RKO (cell line): ENCODE measurements around the gene TDRKH.

Experiments
- DNase-seq: peaks from one replicate; pipeline ENCODE4 v3.0.0-alpha.2; 2016; ENCODE audit warnings: low spot score

Gene TDRKH, protein sequence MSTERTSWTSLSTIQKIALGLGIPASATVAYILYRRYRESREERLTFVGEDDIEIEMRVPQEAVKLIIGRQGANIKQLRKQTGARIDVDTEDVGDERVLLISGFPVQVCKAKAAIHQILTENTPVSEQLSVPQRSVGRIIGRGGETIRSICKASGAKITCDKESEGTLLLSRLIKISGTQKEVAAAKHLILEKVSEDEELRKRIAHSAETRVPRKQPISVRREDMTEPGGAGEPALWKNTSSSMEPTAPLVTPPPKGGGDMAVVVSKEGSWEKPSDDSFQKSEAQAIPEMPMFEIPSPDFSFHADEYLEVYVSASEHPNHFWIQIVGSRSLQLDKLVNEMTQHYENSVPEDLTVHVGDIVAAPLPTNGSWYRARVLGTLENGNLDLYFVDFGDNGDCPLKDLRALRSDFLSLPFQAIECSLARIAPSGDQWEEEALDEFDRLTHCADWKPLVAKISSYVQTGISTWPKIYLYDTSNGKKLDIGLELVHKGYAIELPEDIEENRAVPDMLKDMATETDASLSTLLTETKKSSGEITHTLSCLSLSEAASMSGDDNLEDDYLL

DNA sequence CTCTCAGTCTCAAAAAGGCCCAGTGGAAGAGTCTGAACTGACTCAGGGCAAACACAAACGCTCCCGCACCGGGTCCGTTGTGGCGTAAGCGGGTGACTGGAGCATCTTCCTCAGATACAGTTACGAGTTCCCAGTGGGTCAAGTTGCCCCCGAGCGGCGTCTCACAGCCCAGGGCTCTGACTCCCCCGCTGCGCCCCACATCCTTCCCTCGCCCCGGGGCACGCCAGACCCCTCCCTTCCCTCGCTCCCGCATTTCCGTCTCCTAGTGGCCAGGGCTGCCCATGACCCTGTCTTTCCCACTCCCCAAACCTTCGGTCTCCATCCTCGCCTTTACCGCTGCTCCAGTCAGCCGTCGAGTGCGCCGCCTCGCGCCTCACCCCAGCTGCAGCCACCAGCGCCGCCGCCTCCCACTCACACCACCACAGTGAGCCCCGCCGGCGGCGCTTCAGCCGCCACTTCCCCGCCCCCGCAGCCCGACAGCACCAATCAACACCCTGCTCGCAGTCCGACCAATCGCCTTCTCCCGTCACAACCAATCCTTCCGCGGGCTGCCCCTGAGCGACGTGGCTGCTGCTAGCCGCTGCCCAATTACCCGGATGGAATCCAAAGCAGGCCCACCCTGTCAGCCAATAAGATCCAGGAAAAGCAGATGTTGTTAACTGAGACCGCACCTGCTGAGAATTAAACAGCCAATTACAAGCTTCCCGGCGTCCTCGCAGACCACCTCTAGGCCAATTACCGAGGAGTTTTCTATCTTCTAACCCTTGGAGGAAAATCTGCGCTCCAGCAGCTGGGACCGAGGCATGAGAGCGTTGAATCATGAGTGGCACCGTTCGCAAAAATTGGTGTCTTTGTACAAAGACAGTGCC lies at the start of gene TDRKH:
Gene TDRKH, minus strand, starts transcription at position 430 of the 869 bp plus-strand sequence. CDS start 7,478 bp downstream, outside the sequence.
- peak; percentile 100 for DNase-seq

GRCh38 chr1:151839457-151840403 lies 49.4 kb upstream of the TDRKH start, which contains the start of gene C2CD4D:
Gene C2CD4D, minus strand, starts transcription at chr1:151839820. Its CDS starts 831 bp downstream, at chr1:151838989.
- no peak for DNase-seq

DNA sequence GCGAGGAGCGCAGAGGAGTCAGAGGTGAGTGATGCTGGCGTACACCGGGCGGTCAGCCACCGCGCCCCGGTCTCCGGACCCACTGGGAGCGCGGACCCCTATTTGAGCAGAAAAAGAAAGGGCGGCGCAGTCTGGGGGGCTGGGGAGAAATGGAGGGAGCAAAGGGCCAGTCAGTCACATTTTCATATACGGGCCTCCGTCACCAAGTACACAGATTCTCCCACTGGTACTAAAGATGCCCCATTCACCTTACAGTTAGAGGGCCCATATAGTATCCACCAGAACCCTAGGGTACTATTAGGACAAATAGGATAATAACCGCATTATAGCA lies 48.7 kb upstream of the TDRKH start:
- DNase-seq, result no peak

DNA sequence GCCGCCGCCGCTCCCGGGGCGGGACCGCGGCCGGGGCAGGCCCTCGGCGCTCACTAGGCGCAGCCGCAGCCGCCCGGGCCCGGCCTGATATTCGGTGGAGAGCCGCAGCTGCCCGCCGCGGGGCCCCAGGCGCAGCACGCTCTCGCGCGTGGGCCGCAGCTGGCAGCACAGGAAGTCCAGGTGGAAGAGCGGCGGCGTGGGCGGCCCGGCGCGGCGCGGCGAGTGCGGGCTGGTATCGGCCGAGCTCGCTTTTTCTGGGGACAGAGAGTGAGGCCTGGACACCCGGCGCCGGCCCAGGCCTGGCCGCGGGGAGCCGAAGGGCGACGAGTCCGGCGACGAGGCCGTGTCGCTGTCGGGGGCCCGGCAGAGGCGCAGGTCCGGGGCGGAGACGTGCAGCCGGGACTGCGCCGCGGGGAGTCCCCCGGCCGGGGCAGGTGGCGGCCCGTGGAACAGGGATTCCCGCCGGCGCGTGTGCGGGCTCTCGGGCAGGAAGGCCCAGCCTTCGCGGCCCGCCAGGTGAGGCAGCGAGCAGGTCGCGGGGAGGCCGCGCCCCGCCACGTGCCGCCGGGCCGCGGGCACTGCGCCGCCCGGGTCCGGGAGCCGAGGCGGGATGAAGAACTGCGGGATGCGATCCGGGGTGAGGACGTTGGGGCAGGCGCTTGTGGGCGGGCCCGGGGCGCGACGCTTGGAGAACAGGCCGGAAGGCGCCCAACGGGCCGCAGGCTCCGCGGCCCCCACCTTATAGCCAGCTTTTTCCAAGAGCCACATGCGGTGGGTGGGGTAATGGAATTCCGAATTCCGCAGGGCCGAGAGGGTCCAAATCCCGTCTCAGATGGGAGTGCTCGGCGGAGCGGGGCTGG lies 48.2 kb upstream of the TDRKH start:
- DNase-seq, result no peak

DNA sequence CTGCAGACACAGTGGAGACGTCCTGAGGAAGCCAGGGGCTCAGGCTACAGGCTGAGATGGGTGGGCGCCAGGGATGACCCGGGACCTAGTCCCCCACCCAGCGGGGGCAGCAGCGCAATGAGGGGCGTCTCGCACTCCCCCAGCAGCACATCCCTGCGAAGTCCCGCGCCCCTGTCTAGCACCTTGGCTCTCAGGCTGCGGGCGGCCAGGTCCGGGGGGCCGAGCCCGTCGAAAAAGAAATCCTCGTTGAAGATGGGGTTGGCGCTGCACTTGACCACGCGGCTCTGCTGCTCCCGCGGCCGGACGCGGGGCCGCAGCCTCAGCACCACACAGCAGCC lies 47.6 kb upstream of the TDRKH start:
- no peak for DNase-seq

DNA sequence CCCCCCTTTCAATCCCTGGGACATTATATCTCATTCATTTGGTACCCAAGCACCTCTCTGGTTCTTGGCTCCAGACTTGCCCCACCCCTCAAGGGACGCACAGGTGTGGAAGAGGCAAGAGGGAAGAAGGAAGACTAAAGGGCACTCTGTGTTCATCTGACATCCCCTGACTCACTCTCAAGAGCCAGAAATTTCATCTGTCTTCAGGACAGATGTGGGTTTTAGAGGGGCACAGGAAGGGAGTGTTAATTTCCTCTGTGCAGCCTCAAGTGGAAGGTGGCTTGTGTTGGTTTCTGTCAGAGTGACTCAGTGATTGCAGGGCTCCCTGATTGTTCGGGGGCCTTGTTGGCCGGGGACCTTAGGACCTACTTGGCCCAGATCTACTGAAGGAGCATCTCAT lies 46.9 kb upstream of the TDRKH start:
- no peak for DNase-seq

DNA sequence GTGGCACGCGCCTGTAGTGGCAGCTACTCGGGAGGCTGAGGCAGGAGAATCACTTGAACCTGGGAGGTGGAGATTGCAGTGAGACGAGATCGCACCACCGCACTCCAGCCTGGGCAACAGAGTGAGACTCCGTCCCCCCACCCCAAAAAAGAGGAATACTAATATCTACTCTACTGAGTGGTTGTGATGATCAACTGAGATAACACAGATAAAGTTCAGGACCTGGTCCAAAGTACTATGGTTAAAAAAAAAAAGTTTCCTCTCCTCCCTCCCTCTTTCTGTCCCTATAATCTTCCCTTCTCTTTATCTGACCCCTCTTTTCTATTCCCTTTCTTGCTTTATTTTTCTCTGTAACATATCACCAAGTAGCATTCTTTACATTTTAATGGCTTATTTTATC lies 45.3 kb upstream of the TDRKH start:
- no peak for DNase-seq

GRCh38 chr1:151834239-151834638 lies 43.9 kb upstream of the TDRKH start:
- DNase-seq, result no peak

DNA sequence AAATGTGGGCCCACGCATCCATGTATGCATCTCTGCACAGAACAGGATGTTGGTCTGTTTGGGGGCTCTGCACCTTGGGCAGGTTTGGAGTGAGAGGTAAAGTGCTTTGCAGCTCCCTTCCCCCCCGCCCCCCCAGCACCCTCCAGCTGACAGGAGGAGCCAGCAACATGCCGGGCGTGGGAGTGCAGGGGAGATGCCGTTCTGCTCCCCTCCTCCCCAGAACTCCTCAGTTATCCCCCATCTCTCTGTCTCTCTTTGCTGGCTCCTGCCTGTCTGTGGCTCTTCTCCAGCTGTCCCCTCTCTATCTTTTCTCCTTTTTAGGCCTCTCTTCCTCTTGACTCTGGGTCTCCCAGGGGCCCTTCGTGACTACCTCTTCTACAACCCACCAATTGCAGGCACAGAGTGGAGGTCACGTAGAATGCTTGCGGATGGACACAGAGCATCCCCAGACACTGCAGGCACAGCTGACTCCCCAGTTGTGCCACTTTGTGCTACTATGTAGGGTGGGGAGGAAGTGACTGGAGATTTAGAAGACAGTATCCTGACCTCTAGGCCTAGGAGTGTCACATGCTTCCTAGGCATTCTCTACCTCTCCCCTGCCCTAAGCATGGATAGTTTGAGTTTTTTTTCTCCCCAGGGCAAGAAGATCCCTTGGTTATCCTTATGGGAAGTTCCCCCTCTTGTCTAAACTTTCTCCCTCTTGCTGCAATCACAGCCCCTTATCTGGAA lies 43.0 kb upstream of the TDRKH start:
- no peak for DNase-seq

DNA sequence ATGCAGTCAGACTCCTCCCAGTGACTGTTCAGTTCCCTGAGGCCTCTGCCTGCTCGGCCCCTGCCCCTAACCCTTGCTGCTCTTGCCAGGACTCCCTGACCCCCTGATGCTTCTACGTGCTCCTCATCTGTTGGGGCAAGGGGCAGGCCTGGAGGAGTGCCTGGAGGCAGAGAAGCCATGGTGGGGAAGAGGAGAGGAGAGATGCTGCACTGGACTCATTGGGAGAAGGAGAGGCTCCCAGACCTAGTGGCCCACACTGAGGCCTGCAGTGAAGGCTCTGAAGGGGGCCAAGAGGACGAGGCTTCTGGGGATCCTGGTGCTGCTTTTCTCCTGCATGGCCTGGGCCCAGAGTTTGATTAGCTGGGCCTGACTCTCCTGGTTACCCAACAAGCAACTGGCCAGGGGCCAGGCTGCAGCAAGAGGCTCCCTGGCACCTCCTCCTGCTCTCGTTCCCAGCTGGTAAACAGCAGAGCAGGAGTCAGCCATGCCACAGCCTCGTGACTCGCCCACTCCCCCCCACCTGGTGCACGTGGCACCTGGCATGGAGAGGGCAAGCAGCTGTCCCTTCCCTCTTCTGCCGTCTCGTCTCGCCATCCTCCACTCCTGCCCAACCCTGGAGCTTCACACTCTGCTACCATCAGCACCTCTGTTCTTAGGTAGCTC lies 42.1 kb upstream of the TDRKH start:
- peak; percentile 18 for DNase-seq

DNA sequence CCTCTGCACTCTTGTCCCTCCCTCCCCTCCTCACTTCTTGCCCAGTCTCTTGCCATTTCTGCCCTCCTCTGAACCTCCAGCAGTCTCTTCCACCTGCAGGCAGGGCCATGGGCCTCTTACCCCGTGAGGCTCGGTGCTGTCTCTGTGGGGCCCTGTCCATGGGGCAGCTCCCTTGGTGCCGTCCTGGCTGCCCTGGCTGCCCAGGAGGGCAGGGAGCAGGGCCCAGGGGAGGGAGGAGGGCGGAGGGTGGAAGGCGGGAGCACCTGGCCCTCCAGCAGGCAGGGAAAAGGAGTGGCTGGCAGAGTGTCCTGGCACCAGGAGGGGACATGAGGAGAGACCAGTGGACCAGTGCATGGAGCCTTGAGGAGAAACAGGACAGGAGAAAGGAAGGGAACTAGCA lies 41.3 kb upstream of the TDRKH start, which contains the start of gene RORC:
Gene RORC, minus strand, starts transcription at position 198 of the 400 bp plus-strand sequence. Its CDS starts 38 bp downstream, at position 160.
- DNase-seq, result no peak

GRCh38 chr1:151831256-151831591 lies 40.9 kb upstream of the TDRKH start:
- DNase-seq, result no peak

DNA sequence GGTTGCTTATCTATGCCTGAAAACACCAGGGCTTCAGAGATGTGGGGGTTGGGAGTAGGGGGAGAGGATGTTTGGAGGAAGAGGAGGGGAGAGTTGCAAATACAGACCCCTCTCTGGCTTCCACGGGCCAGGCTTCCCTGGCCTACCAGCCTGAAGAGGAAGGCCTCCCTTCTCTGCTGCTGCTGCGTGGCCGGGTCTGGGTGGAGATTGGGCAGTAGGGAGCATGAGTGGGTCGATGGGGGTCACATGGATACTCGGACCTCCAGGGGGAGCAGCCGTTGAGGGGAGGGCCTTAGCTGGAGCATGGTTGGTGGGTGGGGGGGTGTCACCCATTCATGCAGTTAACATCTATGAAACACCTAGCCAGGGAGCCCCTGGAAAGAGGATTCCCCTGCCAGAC lies 39.8 kb upstream of the TDRKH start:
- DNase-seq, result no peak

GRCh38 chr1:151829352-151830046 lies 39.2 kb upstream of the TDRKH start:
- no peak for DNase-seq

- no peak for DNase-seq
These were observed 38.6 kb upstream of the TDRKH start for GRCh38 chr1:151828921-151829320.

- DNase-seq, result no peak
These were observed 37.6 kb upstream of the TDRKH start for GRCh38 chr1:151827853-151828252.

DNA sequence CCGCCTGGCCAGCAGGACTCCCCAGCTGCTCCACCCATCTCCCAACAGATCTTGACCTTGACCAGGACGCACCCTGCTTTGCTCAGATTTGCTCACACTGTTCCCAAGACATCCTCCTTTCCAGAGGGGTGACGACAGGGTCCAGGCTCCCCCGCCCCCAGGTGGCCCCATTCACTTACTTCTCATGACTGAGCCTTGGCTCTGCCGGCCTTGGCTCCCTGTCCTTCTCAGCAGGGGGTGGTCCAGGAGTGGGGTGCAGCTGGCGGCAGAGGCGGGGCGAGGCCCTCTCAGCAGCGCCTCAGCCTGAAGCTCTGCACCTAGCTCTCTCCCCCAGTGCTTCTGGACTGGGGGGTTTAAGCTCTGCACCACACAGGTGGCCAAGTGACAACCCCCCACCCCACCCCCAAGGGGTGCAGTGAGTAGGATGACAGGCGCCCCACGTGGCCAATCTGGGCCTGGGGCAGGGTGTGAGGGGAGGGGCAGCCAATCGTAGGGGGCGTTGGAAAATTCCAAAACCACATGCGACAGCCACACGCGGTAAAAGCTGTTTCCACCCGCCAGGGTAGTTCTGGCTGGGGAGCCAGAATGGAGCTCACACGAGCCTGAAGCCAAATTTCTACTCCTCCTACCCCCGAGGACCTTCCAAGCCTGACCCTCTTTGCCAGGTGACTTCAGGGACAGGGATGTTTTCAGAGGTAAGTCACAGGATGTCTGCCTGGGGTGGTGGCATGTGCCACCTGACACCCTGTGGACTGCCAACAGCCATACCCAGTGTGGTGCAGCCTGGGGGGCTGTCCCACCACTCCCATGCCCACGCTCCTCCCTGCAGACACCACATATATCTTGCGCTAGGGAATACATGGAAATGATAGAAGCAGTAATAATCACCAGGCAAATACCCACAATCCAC lies 35.7 kb upstream of the TDRKH start:
- no peak for DNase-seq

DNA sequence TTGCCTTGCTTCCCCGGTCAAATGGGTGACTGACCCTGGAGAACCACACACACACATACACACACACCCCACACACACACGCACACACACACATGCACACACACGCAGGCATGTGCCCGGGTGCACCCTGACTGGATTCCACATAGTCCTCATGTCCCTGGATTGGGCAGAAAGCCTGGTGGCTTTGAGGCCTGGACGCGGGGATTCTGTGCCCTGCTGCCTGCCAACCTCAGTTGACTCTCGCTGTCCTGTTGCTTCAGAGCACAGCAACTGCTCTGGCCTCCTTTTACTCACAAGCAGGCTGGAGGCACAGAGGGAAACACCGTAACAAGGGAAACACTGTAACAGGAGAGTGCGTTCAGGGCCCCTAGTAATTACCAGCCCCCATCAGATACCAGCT lies 34.9 kb upstream of the TDRKH start:
- no peak for DNase-seq
